ENCODE measurements around the gene PEPD.

DNA sequence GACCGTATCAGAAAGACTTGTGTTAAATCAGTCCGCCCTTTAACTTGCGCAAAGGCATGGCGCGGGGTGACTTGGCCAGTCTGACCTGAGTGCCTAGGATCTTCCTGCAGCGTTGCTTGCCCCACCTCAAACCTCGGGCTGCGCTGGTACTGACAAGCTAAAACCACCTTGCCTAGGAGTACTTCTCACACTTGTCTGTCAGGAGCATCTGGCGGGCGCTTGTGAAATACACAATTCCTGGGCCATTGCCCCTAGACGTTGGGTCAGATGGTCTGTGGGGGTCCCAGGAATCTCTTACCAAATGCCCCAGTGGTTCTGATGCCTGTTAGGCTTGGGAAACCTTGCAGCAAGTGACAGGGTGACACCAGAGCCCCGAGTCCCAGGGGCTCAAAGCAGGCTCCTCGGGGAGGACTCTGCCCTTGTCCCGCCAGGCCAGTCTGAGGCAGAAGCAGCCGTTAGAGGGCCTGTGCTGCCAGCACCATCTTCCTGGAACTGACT lies 135.2 kb downstream of the PEPD start:
- TF ChIP-seq, protein P1, sequence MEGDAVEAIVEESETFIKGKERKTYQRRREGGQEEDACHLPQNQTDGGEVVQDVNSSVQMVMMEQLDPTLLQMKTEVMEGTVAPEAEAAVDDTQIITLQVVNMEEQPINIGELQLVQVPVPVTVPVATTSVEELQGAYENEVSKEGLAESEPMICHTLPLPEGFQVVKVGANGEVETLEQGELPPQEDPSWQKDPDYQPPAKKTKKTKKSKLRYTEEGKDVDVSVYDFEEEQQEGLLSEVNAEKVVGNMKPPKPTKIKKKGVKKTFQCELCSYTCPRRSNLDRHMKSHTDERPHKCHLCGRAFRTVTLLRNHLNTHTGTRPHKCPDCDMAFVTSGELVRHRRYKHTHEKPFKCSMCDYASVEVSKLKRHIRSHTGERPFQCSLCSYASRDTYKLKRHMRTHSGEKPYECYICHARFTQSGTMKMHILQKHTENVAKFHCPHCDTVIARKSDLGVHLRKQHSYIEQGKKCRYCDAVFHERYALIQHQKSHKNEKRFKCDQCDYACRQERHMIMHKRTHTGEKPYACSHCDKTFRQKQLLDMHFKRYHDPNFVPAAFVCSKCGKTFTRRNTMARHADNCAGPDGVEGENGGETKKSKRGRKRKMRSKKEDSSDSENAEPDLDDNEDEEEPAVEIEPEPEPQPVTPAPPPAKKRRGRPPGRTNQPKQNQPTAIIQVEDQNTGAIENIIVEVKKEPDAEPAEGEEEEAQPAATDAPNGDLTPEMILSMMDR (IDR thresholded peaks at IDR 0.05) = no peak
- TF ChIP-seq ZFX (IDR thresholded peaks at IDR 0.05; ENCODE audit: borderline replicate concordance) = no peak
